Upper lobe of right lung (tissue), 1 donor: ENCODE data around the gene KIF6. TPM values are rescaled to one million over a fixed set of nuclear protein-coding genes. Genes with fewer than 3 reads are reported as not detected.

Experiments
- ATAC-seq: fragments of 200-7000 bp; cut with Tn5 transposase; one replicate; pipeline ENCODE4 v1.9.1; 2020; ENCODE audit warnings: mild to moderate bottlenecking, moderate library complexity
- DNase-seq: peaks from one replicate; pipeline ENCODE4 v3.0.0-alpha.2; 2020
- H3K27ac ChIP-seq: fragments of 200-600 bp; one replicate; pipeline ENCODE4 v1.8.0; 2022
- H3K27me3 ChIP-seq: fragments of 200-600 bp; one replicate; pipeline ENCODE4 v1.8.0; 2022; ENCODE audit warnings: mild to moderate bottlenecking
- H3K36me3 ChIP-seq: fragments of 200-600 bp; one replicate; pipeline ENCODE4 v1.8.0; 2022
- H3K4me1 ChIP-seq: fragments of 200-600 bp; one replicate; pipeline ENCODE4 v1.8.0; 2022
- H3K4me3 ChIP-seq: fragments of 200-600 bp; one replicate; pipeline ENCODE4 v1.8.0; 2022; ENCODE audit warnings: mild to moderate bottlenecking
- H3K9me3 ChIP-seq: fragments of 200-600 bp; one replicate; pipeline ENCODE4 v1.8.0; 2022
- CTCF ChIP-seq: fragments of 200-600 bp; IDR thresholded peaks from one replicate; pipeline ENCODE4 v1.8.0; 2022; ENCODE audit warnings: antibody characterized with exemption
- intact Hi-C: fragments of 100-400 bp; cut with DNase I; formaldehyde crosslinking; loops from one replicate; pipeline ENCODE4 v1.11.0; 2022
- total RNA-seq: library from RNA; stranded (reverse); fragmentation: NEBNext Ultra II Directional; extraction: Animal tissue kit (Norgen Biotek cat#: 25700); gene quantifications from one replicate; pipeline ENCODE4 v1.2.1, GENCODE V29; 2021
- donor health status: DM: no; HTN: yes; CAD: no; lungs with severe emphysema.

KIF6 gene
- total RNA-seq, 1 donor from 2014 or later: 0.49 TPM

GRCh38 chr6:39754514-39755115 lies 29.4 kb upstream of the KIF6 start:
- no peak for TF ChIP-seq CTCF
- no peak for ATAC-seq
- H3K27ac ChIP-seq: no peak overlapping the region
- H3K9me3 ChIP-seq: no peaks in the 10 kb centered on the region
- no peaks in the 10 kb centered on the region for H3K4me1 ChIP-seq
- intact Hi-C loops: no loop called here
- H3K4me3 ChIP-seq: no peak overlapping the region
- H3K27me3 ChIP-seq: no peaks in the 10 kb centered on the region
- no peak for DNase-seq
- H3K36me3 ChIP-seq: no peaks in the 10 kb centered on the region

GRCh38 chr6:39753725-39754045 lies 28.5 kb upstream of the KIF6 start:
- DNase-seq (no peak), ATAC-seq (no peak)
- no peak for TF ChIP-seq CTCF

GRCh38 chr6:39752835-39753724 lies 27.9 kb upstream of the KIF6 start:
- no peak for TF ChIP-seq CTCF
- Histone ChIP-seq H3K27ac (peak overlapping the region; percentile 27), H3K9me3 (no peaks in the 10 kb centered on the region), H3K4me3 (no peak overlapping the region), H3K36me3 (no peaks in the 10 kb centered on the region), H3K4me1 (no peaks in the 10 kb centered on the region), H3K27me3 (no peaks in the 10 kb centered on the region)
- intact Hi-C loops: no loop called here
- ATAC-seq (no peak), DNase-seq (no peak)

More at GRCh38 chr6:39753725-39754045, 28.5 kb upstream of the KIF6 start:
- Histone ChIP-seq H3K4me1 (no peaks in the 10 kb centered on the region), H3K4me3 (no peak overlapping the region), H3K9me3 (no peaks in the 10 kb centered on the region), H3K27me3 (no peaks in the 10 kb centered on the region), H3K36me3 (no peaks in the 10 kb centered on the region), H3K27ac (peak overlapping the region; percentile 27)
- intact Hi-C loops: no loop called here

GRCh38 chr6:39746795-39747194 lies 21.6 kb upstream of the KIF6 start:
- H3K36me3 ChIP-seq: no peaks in the 10 kb centered on the region
- no peak for ATAC-seq
- intact Hi-C loops: no loop called here

GRCh38 chr6:39733704-39734103 lies 8.5 kb upstream of the KIF6 start:
- no peaks in the 10 kb centered on the region for H3K27me3 ChIP-seq
- H3K36me3 ChIP-seq: no peaks in the 10 kb centered on the region
- H3K4me1 ChIP-seq: no peaks in the 10 kb centered on the region
- ATAC-seq: no peak
- no peak for DNase-seq
- no peak for TF ChIP-seq CTCF
- no peak overlapping the region for H3K27ac ChIP-seq
- intact Hi-C loops: no loop called here
- H3K9me3 ChIP-seq: no peaks in the 10 kb centered on the region
- no peak overlapping the region for H3K4me3 ChIP-seq

More at GRCh38 chr6:39746795-39747194, 21.6 kb upstream of the KIF6 start:
- no peak for TF ChIP-seq CTCF
- Histone ChIP-seq H3K4me3 (no peak overlapping the region), H3K9me3 (no peaks in the 10 kb centered on the region), H3K27ac (no peak overlapping the region), H3K4me1 (no peaks in the 10 kb centered on the region), H3K27me3 (no peaks in the 10 kb centered on the region)
- no peak for DNase-seq
